GM19455 (cell line): ENCODE data around the gene C1orf232.

Experiments used
- ATAC-seq: cut with Tn5 transposase; IDR thresholded peaks from one replicate; pipeline ENCODE4 v1.9.1; 2021; ENCODE audit not compliant: unreplicated experiment

The C1orf232 gene

GRCh38 chr1:26158271-26158907 is 10.4 kb downstream of the C1orf232 start:
- ATAC-seq, result no peak

DNA sequence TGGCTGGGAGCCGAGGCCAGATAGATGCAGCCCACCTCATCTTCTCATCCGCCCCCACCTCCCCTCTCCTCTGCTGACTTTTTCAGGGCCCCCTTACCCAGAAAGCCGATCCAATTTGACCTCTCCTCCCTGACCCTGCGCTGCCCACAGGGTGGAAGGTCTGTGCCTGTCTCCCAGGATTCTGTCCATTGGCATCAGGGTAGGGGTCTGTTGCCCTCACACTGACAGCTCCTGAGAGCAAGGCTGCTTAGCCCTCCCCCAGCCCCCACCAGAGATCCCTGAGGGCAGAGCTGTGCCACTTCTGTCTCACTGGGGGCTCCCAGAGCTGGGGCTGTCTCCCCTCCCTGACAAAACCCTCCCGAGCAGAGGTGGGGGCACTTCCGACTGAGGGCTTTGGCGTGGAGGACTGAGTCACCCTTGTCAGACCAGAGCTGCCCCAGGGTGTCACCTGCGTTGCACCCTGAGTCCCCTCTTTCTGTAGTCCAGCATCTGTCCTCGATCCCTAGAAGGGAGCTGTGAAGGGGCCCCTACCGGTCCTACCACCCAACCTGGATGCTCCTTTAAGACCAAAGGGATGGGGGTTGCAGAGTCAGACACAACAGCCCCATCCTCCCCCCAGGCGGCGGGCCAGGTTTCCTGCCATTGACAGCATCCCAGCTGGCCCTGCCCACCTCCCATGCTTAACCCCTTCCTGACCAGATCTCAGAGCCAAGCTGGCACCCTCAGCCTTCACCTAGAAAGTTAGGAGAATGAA is 12.3 kb downstream of the C1orf232 start:
- ATAC-seq, result no peak

DNA sequence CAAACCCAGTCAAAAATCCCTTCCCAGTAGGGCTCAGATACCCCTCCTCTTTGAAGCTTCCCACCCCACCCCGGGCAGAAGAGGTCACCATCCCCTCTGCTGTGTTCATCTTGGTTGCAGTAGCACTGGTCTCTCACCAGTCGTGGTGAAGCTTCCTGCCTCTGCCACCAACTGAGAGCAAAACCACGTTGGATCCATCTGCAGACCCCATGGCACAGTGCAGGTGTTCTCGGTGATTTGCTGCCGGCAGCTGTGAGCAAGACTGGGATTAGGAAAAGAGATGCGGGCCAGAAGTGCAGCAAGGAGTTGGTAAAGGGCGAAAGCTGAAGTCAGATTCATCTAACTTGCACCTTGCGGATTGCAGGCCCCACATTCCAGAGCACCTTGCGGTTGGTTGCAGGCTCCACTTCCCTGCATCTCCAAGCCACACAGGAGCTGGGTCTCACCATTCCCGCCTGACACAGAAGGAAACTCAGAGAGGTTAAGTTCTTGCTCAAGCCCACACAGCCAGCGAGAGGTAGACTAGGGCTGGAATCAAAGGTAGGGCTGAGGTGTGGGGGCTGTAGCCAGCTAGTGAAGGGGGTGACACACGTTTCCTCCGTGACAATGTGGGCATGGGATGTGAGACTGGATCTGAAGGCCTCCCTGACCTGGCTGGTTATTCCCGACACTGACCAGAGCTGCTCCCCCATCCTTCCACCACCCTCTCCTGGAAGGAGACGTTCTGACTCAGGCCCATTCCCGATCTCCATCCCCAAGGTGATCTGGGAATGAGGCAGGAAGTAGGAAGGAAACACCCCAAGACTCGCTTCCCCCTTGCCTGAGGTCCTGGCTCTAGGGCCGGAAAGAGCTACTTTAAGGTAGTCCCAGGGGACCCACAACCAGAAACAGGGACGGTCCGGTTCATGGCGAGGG is 13.1 kb downstream of the C1orf232 start:
- ATAC-seq, result no peak

DNA sequence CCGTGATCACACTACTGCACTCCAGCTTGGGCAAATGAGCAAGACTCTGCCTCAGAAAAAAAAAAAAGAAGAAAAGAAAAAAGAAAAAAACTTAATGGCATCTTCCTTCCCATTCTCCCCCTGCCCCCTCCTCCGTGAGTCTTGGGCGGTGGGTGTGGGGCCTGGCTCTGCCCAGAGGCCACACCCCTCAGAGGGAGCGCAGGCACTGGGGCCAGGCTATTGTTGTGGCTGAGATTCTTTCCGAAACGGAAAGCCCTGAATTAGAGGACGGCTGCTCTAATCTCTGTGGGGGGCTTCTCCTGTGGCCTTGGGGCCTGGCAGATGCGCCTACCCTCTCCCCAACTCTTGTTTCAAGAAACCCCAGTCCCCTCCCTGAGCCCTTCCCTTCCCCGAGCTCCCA is 14.0 kb downstream of the C1orf232 start:
- no peak for ATAC-seq

DNA sequence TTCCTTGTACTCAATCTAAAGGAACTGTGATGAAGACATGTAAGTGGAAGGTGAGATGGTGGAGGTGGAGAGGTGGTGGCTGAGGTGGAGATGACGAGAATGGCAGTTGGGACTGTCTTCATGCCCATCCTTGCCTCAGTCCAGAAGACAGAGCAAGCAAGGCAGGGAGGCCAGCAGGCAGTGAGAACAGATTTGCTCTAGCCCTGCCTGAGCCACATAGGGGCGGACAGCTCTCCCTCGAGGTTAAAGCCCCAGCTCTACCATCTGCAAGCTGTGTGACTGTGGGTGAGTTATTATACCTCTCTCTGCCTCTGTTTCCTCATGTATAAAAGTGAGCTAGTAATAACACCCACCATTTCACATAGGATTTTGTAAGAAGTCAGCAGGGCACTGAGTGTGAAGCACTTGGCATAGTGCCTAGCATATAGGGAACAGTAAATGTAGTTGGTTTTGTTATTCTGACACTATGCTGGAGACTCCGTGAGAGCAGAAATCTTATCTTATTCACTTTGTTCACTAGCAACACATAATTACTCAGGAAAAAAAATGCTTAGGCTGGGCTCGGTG is 14.7 kb downstream of the C1orf232 start:
- ATAC-seq, result no peak

GRCh38 chr1:26148887-26149286 is 19.9 kb downstream of the C1orf232 start:
- ATAC-seq, result no peak

DNA sequence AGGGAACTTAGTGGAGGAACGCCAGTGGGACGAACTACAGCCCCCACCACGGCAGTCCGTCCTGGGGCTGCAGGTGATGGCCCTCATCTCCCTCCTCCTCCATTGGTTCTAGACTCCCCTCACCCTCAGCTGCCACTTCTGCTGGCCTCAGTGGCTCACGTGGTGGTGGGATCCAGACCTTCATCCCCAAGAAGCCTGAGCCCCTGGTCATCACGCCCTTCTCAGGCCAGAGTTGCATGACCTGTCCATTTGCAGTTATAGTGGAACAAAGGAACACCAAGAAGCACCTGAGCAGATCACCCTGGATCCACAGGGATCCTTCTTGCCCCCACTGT is 22.8 kb downstream of the C1orf232 start:
- ATAC-seq, result no peak

DNA sequence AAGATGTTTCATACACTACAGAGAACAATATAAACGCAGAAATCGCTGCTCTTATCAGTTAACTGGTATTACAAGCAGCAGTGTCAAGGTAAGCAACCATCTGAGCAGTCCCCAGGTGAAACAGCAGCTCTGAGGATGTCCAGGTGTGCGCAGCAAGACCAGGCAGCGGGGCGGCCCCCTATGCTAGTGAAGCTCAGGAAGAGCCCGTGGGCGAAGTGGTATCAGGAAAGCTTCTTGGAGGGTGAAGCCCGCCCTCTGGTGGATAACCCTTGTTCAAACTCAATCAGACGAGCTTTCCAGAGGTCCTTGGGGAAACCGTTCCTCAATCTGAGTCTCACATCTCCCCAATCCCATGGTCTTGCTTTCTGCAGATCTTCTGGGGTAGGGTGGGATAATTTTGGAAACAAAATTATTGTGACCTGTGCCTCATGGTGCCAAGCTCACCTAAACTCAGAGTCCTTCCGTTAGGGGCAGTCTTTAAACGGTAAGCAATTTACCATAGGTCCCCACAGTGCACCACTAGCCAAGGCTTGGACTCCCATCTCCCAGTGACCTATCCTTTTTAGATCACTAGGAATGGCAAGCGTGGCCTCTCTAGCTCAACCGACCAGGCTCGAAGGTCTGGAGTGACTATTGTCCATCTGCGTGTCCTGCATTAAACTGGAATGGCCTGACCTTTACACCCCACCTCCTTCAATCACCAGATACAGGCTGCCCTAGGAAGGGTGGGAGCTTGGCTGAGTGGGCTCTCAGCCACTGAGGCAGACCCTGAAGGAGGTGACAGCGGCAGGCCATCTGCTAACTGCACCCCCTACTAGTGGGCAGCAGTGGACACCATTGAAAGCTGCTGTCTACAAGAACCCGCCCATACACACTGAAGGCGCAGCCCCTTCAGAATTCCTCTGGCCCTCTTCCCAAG is 23.5 kb downstream of the C1orf232 start:
- no peak for ATAC-seq

- ATAC-seq, result no peak
Measured at GRCh38 chr1:26142159-26142558, 26.6 kb downstream of the C1orf232 start.

- no peak for ATAC-seq
Measured at GRCh38 chr1:26138974-26139558, 29.7 kb downstream of the C1orf232 start.

DNA sequence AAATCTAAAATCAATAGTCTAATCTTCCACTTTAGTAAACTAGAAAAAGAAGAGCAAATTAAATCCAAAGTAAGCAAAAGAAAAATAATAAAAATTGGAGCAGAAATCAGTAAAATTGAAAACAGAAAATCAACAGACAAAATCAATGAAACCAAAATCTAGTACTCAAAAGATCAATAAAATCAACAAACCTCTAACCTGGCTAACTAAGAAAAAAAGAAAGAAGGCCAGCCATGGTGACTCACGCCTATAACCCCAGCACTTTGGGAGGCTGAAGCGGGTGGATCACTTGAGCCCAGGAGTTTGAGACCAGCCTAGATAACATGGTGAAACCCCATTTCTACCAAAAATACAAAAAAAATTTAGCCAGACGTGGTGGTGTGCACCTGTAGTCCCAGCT is 34.3 kb downstream of the C1orf232 start:
- no peak for ATAC-seq

DNA sequence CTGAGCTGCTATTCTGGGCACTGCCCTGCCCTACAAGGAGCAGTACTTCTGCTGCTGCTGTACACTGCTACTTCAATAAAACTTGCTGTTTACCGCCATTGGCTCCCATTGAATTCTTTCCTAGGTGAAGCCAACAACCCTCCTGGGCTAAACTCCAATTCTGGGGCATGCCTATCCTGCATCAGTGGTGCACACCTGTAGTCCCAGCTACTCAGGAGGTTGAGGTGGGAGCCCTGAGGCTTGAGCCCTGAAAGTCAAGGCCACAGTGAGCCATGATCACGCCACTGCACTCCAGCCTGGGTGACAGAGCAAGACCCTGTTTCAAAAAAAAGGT is 36.0 kb downstream of the C1orf232 start:
- ATAC-seq, result no peak

DNA sequence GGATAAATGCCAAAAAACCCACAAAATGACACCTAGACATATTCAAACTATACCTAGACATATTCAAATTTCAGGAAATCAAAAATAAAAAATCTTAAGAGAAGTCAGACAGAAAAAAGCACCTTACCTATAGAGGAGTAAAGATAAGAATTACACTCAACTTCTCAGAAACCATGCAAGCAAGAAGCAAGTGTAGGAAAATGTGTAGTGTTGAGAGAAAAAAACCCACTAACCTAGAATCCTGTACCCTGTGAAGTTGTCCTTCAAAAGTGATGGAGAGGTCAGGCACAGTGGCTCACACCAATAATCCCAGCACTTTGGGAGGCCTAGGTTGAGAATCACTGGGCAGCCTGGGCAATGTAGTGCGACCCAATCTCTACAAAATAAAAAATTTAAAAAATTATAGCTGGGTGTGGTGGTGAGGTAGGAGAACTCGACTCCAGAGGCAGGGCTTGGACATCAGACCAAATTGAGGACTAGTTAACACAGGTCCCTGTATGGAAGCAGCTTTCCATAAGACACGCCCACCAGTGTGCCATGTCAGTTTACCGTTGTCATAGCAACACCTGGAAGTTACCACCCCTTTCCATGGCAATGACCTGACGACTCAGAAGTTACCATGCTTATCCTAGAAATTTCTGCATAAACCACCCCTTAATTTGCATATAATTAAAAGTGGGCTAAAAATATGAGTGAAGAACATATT is 36.5 kb downstream of the C1orf232 start:
- ATAC-seq, result no peak

GRCh38 chr1:26130695-26131094 is 38.1 kb downstream of the C1orf232 start:
- no peak for ATAC-seq

- no peak for ATAC-seq
Measured at GRCh38 chr1:26129778-26130177, 39.0 kb downstream of the C1orf232 start.

DNA sequence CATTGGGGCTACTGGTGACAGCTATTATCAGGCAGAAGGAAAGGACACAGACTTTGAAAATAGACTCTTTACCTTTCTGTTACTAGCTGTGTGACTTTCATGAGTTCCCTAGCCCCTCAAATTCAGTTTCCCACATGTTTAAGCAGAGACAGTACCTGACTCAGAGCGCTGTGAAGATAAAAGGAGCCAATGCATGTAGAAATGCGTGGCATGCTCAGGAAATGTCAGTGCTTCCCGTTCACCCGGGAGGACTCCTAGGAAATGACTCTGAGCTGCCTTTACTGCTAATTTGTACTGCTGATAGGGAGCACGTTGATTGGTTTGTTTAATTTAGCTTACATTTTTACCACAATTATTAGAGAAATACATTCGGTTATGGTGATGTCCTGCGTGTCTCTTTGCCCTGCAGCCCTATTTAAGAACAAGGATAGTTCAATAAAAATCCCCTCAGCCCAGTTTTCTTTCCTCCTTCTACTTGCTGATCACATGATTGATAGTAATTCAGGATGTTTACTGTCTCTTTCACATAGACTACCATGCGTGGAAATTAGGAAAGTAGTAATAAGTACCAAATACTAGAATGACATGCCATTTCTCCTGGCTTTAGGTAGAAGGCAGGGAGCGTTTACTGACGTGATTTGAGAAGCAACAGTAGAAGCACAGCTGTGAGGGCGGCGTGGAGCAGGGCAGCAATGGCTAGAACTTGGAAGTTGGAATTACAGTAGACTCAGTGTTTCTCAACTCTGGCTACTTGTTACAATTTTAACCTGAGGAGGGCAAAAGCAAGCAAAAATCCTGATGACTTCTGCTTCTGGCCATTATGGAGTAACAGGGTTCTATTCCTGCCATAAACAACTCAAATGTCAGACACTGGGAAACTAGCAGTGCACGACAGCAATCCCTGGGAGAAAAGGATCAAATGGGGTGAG is 41.3 kb downstream of the C1orf232 start:
- ATAC-seq, result no peak

- peak; percentile 57 for ATAC-seq
Measured at GRCh38 chr1:26126321-26127084, 42.3 kb downstream of the C1orf232 start.

- ATAC-seq, result no peak
Measured at GRCh38 chr1:26125946-26126320, 42.8 kb downstream of the C1orf232 start.
